Mesendoderm (in vitro differentiated cells): ENCODE data around the gene ITPRIP.
A peak's percentile ranks its signal among the peaks of the same experiment; 100 is the strongest.

Experiments
- DNase-seq: peaks from one replicate; pipeline ENCODE4 v3.0.0; 2013
- H2AK5ac ChIP-seq: 2 replicates; pipeline ENCODE4 v1.6.1; 2013; ENCODE audit warnings: low read length, inconsistent platforms
- H2BK120ac ChIP-seq: 2 replicates; pipeline ENCODE4 v1.6.1; 2013; ENCODE audit warnings: low read depth, mild to moderate bottlenecking, low read length, moderate library complexity, mixed read lengths
- H2BK15ac ChIP-seq: replicated peaks from 2 replicates; pipeline ENCODE4 v1.6.1; 2013; ENCODE audit warnings: low read depth, mild to moderate bottlenecking, moderate library complexity
- H2BK5ac ChIP-seq: 2 replicates; pipeline ENCODE4 v1.6.1; 2013; ENCODE audit warnings: low read length, inconsistent platforms
- H3K18ac ChIP-seq: 2 replicates; pipeline ENCODE4 v1.6.1; 2013; ENCODE audit warnings: mild to moderate bottlenecking, low read length, mixed read lengths
- H3K23ac ChIP-seq: one replicate; pipeline ENCODE4 v1.6.1; 2013; ENCODE audit warnings: low read length
- H3K27ac ChIP-seq: 2 replicates; pipeline ENCODE4 v1.5.1; 2013; ENCODE audit warnings: low read depth, mild to moderate bottlenecking, inconsistent platforms, low read length, moderate library complexity
- H3K27me3 ChIP-seq: 2 replicates; pipeline ENCODE4 v1.6.1; 2013; ENCODE audit warnings: low read length, control low read depth, mild to moderate bottlenecking, inconsistent platforms; ENCODE audit not compliant: insufficient read depth, poor library complexity
- H3K36me3 ChIP-seq: 2 replicates; pipeline ENCODE4 v1.6.1; 2013; ENCODE audit warnings: low read length, inconsistent platforms; ENCODE audit not compliant: control insufficient read depth, insufficient read depth
- H3K4ac ChIP-seq: one replicate; pipeline ENCODE4 v1.6.1; 2013; ENCODE audit warnings: low read depth, mild to moderate bottlenecking, low read length, moderate library complexity
- H3K4me1 ChIP-seq: 2 replicates; pipeline ENCODE4 v1.6.1; 2013; ENCODE audit warnings: low read depth, low read length, inconsistent platforms; ENCODE audit not compliant: control insufficient read depth
- H3K4me2 ChIP-seq: 2 replicates; pipeline ENCODE4 v1.6.1; 2013; ENCODE audit warnings: low read length
- H3K4me3 ChIP-seq: 2 replicates; pipeline ENCODE4 v1.5.1; 2013; ENCODE audit warnings: mild to moderate bottlenecking, low read length
- H3K56ac ChIP-seq: one replicate; pipeline ENCODE4 v1.6.1; 2013; ENCODE audit warnings: low read length
- H3K79me1 ChIP-seq: 2 replicates; pipeline ENCODE4 v1.6.1; 2013; ENCODE audit warnings: low read length, inconsistent platforms
- H3K79me2 ChIP-seq: 2 replicates; pipeline ENCODE4 v1.6.1; 2013; ENCODE audit warnings: mild to moderate bottlenecking, low read length; ENCODE audit not compliant: control insufficient read depth, insufficient read depth
- H3K9ac ChIP-seq: 2 replicates; pipeline ENCODE4 v1.6.1; 2013; ENCODE audit warnings: low read length, inconsistent platforms
- H4K5ac ChIP-seq: one replicate; pipeline ENCODE4 v1.6.1; 2013; ENCODE audit warnings: low read length
- H4K8ac ChIP-seq: one replicate; pipeline ENCODE4 v1.6.1; 2013; ENCODE audit warnings: low read depth, mild to moderate bottlenecking, control low read depth, low read length, moderate library complexity
- WGBS: extraction: QIAGEN DNeasy Blood & Tissue Kit; methylation state at CpG from one replicate; pipeline ENCODE4 v1.1.7; 2013; ENCODE audit warnings: low lambda C conversion rate, missing lambda C conversion rate; ENCODE audit not compliant: insufficient coverage; ENCODE audit errors: extremely low coverage; 5-methylcytosine and 5-hydroxymethylcytosine counted together

ITPRIP gene

GRCh38 chr10:104273286-104273685 is 65.0 kb downstream of the ITPRIP start:
- Histone ChIP-seq H3K27ac (no peak overlapping the region), H3K27me3 (no peaks in the 10 kb centered on the region), H2BK15ac (no peak overlapping the region), H3K4ac (no peak overlapping the region), H2AK5ac (no peak overlapping the region), H3K4me2 (no peak overlapping the region), H3K56ac (no peak overlapping the region), H2BK5ac (no peak overlapping the region), H3K79me2 (no peaks in the 10 kb centered on the region), H3K18ac (no peak overlapping the region), H3K36me3 (no peaks in the 10 kb centered on the region), H4K8ac (no peak overlapping the region), H3K4me3 (no peak overlapping the region), H4K5ac (no peak overlapping the region), H3K4me1 (peaks cover 5% of the 10 kb centered on the region), H3K23ac (no peak overlapping the region), H3K79me1 (no peaks in the 10 kb centered on the region), H2BK120ac (no peak overlapping the region), H3K9ac (no peak overlapping the region)
- DNase-seq = no peak
- WGBS = no CpG with 5 or more reads among the region's 1 CpG

- WGBS = no CpG with 5 or more reads among the region's 59 CpGs
- H3K4me2 ChIP-seq = peak within 1 kb of the TSS; percentile 65
These were observed 69.3 kb downstream of the ITPRIP start, which contains the start of gene GSTO2 for GRCh38 chr10:104268713-104269645. GSTO2 (plus strand) TSS chr10:104269184; CDS start chr10:104274916, 5,732 bp downstream.

GRCh38 chr10:104268405-104268712 is 69.9 kb downstream of the ITPRIP start:
- H3K56ac ChIP-seq = peak overlapping the region; percentile 89
- no peak for DNase-seq
- peaks cover 2% of the 10 kb centered on the region for H3K79me2 ChIP-seq
- H3K36me3 ChIP-seq = peaks cover 2% of the 10 kb centered on the region
- no peaks in the 10 kb centered on the region for H3K4me1 ChIP-seq
- peaks cover 2% of the 10 kb centered on the region for H3K79me1 ChIP-seq
- no peak overlapping the region for H3K23ac ChIP-seq
- no peak overlapping the region for H2BK15ac ChIP-seq
- no peak overlapping the region for H2BK120ac ChIP-seq
- peak overlapping the region; percentile 85 for H3K9ac ChIP-seq
- WGBS = no CpG with 5 or more reads among the region's 10 CpGs
- peak overlapping the region; percentile 65 for H3K4me2 ChIP-seq
- H2AK5ac ChIP-seq = no peak overlapping the region
- no peak overlapping the region for H4K8ac ChIP-seq
- no peak overlapping the region for H4K5ac ChIP-seq
- peak overlapping the region; percentile 41 for H3K4me3 ChIP-seq
- H3K18ac ChIP-seq = no peak overlapping the region
- H3K4ac ChIP-seq = peak overlapping the region; percentile 78
- no peaks in the 10 kb centered on the region for H3K27me3 ChIP-seq
- no peak overlapping the region for H2BK5ac ChIP-seq
- peak overlapping the region; percentile 58 for H3K27ac ChIP-seq

More at GRCh38 chr10:104268713-104269645, 69.3 kb downstream of the ITPRIP start, which contains the start of gene GSTO2:
- Histone ChIP-seq H3K23ac (no peak within 1 kb of the TSS), H3K79me1 (peaks cover 2% of the 10 kb centered on the region), H2BK15ac (no peak within 1 kb of the TSS), H3K36me3 (peaks cover 2% of the 10 kb centered on the region), H4K8ac (no peak within 1 kb of the TSS), H4K5ac (no peak within 1 kb of the TSS), H2BK5ac (no peak within 1 kb of the TSS), H3K9ac (peak within 1 kb of the TSS; percentile 85), H3K27me3 (no peaks in the 10 kb centered on the region), H3K79me2 (peaks cover 2% of the 10 kb centered on the region), H3K4ac (peak within 1 kb of the TSS; percentile 88), H3K27ac (peak within 1 kb of the TSS; percentile 58), H3K56ac (peak within 1 kb of the TSS; percentile 89), H3K18ac (peak within 1 kb of the TSS; percentile 92), H3K4me3 (peak within 1 kb of the TSS; percentile 54), H2BK120ac (no peak within 1 kb of the TSS), H3K4me1 (no peaks in the 10 kb centered on the region), H2AK5ac (no peak within 1 kb of the TSS)
- peak; percentile 100 for DNase-seq

DNA sequence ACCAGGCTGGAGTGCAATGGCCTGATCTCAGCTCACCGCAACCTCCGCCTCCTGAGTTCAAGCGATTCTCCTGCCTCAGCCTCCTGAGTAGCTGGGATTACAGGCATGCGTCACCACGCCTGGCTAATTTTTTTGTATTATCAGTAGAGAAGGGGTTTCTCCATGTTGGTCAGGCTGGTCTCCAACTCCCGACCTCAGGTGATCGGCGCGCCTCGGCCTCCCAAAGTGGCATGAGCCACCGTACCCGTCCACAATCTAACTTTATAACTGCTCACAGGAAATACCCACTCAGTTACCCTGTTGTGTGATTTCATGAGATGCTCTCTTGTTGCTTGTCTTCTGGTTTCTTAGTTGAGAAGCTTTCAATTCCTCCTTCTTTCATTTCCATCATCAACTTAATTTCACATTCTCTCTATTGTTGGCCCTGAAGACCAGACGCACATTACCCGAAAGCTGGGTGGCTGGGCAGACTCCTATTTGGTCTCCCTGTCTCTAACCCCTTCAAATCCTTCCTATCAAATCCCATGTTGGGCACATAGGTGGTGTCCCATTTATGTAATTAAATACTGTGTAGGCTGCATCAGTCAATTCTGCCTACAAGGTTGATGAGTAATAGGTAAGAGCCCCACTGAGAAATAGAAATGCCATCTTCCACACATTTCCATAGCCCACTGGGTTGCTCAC is 70.4 kb downstream of the ITPRIP start:
- Histone ChIP-seq H3K4me2 (peak overlapping the region; percentile 65), H3K56ac (peak overlapping the region; percentile 89), H3K18ac (no peak overlapping the region), H2BK15ac (no peak overlapping the region), H3K4ac (no peak overlapping the region), H3K9ac (peak overlapping the region; percentile 85), H3K23ac (no peak overlapping the region), H2BK5ac (no peak overlapping the region), H4K8ac (no peak overlapping the region), H3K27ac (no peak overlapping the region), H2BK120ac (no peak overlapping the region), H3K79me1 (peaks cover 2% of the 10 kb centered on the region), H2AK5ac (no peak overlapping the region), H4K5ac (no peak overlapping the region), H3K79me2 (peaks cover 2% of the 10 kb centered on the region), H3K27me3 (no peaks in the 10 kb centered on the region), H3K4me1 (no peaks in the 10 kb centered on the region), H3K36me3 (peaks cover 2% of the 10 kb centered on the region), H3K4me3 (peak overlapping the region; percentile 41)
- no CpG with 5 or more reads among the region's 14 CpGs for WGBS
- no peak for DNase-seq

DNA sequence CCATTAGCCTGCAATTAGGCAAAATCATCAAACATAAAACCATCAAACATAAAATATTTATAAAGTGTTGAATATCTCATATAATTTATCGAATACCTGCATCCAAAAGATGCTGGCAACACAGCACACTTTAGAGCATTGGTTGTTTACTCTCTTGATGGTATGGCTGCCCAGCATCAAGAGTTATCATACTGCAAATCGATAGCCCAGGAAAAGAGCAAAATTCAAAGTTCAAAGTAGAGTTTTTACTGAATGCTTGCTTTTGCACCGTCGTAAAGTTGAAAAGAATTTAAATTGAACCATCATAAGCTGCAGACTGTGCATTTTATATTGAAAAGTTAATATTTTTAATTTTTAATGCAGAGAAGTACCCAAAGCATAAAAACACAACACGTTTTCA is 73.5 kb downstream of the ITPRIP start:
- Histone ChIP-seq H3K27me3 (no peaks in the 10 kb centered on the region), H3K79me1 (peaks cover 7% of the 10 kb centered on the region), H3K4me1 (peaks cover 1% of the 10 kb centered on the region), H4K8ac (no peak overlapping the region), H2BK120ac (no peak overlapping the region), H2AK5ac (no peak overlapping the region), H3K18ac (no peak overlapping the region), H3K4me3 (no peak overlapping the region), H3K4me2 (no peak overlapping the region), H3K79me2 (peaks cover 16% of the 10 kb centered on the region), H3K27ac (no peak overlapping the region), H3K9ac (no peak overlapping the region), H3K23ac (no peak overlapping the region), H3K36me3 (peaks cover 9% of the 10 kb centered on the region), H2BK15ac (no peak overlapping the region), H4K5ac (no peak overlapping the region), H2BK5ac (no peak overlapping the region), H3K4ac (no peak overlapping the region), H3K56ac (no peak overlapping the region)
- no CpG with 5 or more reads among the region's 5 CpGs for WGBS
- DNase-seq = no peak
